ENCODE data around the gene STMN1. TPM values are rescaled to one million over a fixed set of nuclear protein-coding genes. Genes with fewer than 3 reads are reported as not detected.

Gene STMN1
- total RNA-seq, 1 donor from 2014 or later, result 591 TPM

GRCh38 chr1:25896266-25896665, 10.0 kb downstream of the STMN1 start:
- no peak for DNase-seq (ENCODE audit: extremely low spot score, unreplicated experiment)
- Mint-ChIP-seq H3K27ac (peak overlapping the region; percentile 90), H3K9me3 (no peaks in the 10 kb centered on the region), H3K36me3 (peaks cover 27% of the 10 kb centered on the region), H3K4me3 (no peak overlapping the region), H3K4me1 (ENCODE audit: unreplicated experiment) (peaks cover 41% of the 10 kb centered on the region), H3K27me3 (no peaks in the 10 kb centered on the region)
- TF ChIP-seq, protein P1, sequence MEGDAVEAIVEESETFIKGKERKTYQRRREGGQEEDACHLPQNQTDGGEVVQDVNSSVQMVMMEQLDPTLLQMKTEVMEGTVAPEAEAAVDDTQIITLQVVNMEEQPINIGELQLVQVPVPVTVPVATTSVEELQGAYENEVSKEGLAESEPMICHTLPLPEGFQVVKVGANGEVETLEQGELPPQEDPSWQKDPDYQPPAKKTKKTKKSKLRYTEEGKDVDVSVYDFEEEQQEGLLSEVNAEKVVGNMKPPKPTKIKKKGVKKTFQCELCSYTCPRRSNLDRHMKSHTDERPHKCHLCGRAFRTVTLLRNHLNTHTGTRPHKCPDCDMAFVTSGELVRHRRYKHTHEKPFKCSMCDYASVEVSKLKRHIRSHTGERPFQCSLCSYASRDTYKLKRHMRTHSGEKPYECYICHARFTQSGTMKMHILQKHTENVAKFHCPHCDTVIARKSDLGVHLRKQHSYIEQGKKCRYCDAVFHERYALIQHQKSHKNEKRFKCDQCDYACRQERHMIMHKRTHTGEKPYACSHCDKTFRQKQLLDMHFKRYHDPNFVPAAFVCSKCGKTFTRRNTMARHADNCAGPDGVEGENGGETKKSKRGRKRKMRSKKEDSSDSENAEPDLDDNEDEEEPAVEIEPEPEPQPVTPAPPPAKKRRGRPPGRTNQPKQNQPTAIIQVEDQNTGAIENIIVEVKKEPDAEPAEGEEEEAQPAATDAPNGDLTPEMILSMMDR (conservative IDR thresholded peaks at IDR 0.05), result no peak

GRCh38 chr1:25895365-25895990, 10.7 kb downstream of the STMN1 start:
- Mint-ChIP-seq H3K27ac (peak overlapping the region; percentile 90), H3K4me3 (peak overlapping the region; percentile 58), H3K36me3 (peaks cover 19% of the 10 kb centered on the region), H3K9me3 (no peaks in the 10 kb centered on the region), H3K4me1 (ENCODE audit: unreplicated experiment) (peaks cover 37% of the 10 kb centered on the region), H3K27me3 (no peaks in the 10 kb centered on the region)
- TF ChIP-seq, protein P1 (conservative IDR thresholded peaks at IDR 0.05), result peak; percentile 100
- peak; percentile 93 for DNase-seq (ENCODE audit: extremely low spot score, unreplicated experiment)

- Mint-ChIP-seq H3K27me3 (no peaks in the 10 kb centered on the region), H3K4me3 (no peak overlapping the region), H3K27ac (peak overlapping the region; percentile 31), H3K36me3 (peaks cover 6% of the 10 kb centered on the region), H3K4me1 (ENCODE audit: unreplicated experiment) (peaks cover 43% of the 10 kb centered on the region), H3K9me3 (peaks cover 4% of the 10 kb centered on the region)
- TF ChIP-seq, protein P1 (conservative IDR thresholded peaks at IDR 0.05), result no peak
- DNase-seq (ENCODE audit: extremely low spot score, unreplicated experiment), result no peak
Observed at GRCh38 chr1:25893116-25893515, 13.1 kb downstream of the STMN1 start.

- no peak for DNase-seq (ENCODE audit: extremely low spot score, unreplicated experiment)
- peak overlapping the region; percentile 17 for H3K4me3 Mint-ChIP-seq
- H3K4me1 Mint-ChIP-seq (ENCODE audit: unreplicated experiment), result peaks cover 41% of the 10 kb centered on the region
- H3K36me3 Mint-ChIP-seq, result peaks cover 6% of the 10 kb centered on the region
- H3K27ac Mint-ChIP-seq, result peak overlapping the region; percentile 98
- TF ChIP-seq, protein P1 (conservative IDR thresholded peaks at IDR 0.05), result no peak
- H3K9me3 Mint-ChIP-seq, result peaks cover 4% of the 10 kb centered on the region
- no peaks in the 10 kb centered on the region for H3K27me3 Mint-ChIP-seq
Observed at GRCh38 chr1:25891606-25892005, 14.6 kb downstream of the STMN1 start.

DNA sequence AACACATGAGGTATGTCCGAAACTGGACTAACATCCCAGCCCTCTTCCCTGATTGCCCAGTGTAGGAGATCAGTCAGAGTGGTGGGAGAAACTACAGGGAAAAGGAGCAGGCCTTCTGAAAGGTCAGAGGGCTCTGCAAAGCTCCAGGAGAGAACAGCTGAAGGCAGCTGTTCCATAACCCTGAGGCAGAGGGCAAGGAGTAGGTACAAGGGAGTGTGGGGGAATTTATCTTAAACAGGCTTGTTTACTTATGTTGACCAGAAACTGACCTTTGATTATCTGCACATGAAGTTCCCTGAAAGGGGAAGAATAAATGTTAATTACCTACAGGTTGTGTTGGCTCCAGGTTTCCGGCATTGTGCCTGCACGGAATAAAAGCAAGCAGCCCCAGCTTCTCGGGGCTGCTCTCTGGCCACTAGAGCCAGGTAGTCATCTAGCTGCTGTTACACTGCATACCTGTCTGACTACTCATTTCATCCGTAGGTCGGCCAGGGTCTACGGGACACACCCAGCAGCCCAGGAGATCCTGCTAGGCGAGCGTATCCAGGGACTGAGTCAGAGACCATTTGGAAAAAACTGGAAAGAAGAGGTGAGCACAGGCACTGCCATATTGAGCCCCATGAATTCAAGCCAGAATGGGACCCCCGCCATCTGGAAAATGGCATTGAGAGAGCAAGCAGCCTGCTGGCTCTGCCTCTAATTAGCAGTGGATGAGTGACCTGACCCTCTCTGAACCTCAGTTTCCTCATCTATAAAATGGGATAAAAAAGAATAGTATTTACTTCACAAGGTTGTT, 15.8 kb downstream of the STMN1 start:
- DNase-seq (ENCODE audit: extremely low spot score, unreplicated experiment), result no peak
- H3K27me3 Mint-ChIP-seq, result no peaks in the 10 kb centered on the region

More for the DNA sequence above, 15.8 kb downstream of the STMN1 start:
- H3K27ac Mint-ChIP-seq, result peak overlapping the region; percentile 98
- H3K4me3 Mint-ChIP-seq, result peak overlapping the region; percentile 73
- H3K4me1 Mint-ChIP-seq (ENCODE audit: unreplicated experiment), result peaks cover 37% of the 10 kb centered on the region
- TF ChIP-seq, protein P1 (conservative IDR thresholded peaks at IDR 0.05), result no peak
- H3K9me3 Mint-ChIP-seq, result peaks cover 4% of the 10 kb centered on the region
- peaks cover 3% of the 10 kb centered on the region for H3K36me3 Mint-ChIP-seq

All from type B pancreatic cell (in vitro differentiated cells).